ENCODE measurements around the gene BORCS6. TPM values are rescaled to one million over a fixed set of nuclear protein-coding genes. Genes with fewer than 3 reads are reported as not detected.

BORCS6 gene
- total and polyA plus RNA-seq, 2 of the 13 experiments (the other 11 are each of a cell fraction or from before 2014, with no cell fraction given), result 2.0 to 5.1 TPM

GRCh38 chr17:8189711-8190477, at the start of gene BORCS6 (continued):
- 0 out of 2 replicates have a peak, but pooled peaks have one; percentile 44 for TF ChIP-seq CBFB (CRISPR knock-in tag; IDR thresholded peaks at IDR 0.05)
- TF ChIP-seq KDM6A (CRISPR knock-in tag; IDR thresholded peaks at IDR 0.05; ENCODE audit: low read depth), result no peak
- TF ChIP-seq ZNF530 (CRISPR knock-in tag; IDR thresholded peaks at IDR 0.05; ENCODE audit: low read depth), result no peak
- TF ChIP-seq YEATS4 (CRISPR knock-in tag; IDR thresholded peaks at IDR 0.05; ENCODE audit: borderline replicate concordance), result 0 out of 2 replicates have a peak, but pooled peaks have one; percentile 32
- TF ChIP-seq SRSF1 (optimal IDR thresholded peaks at IDR 0.05; ENCODE audit: low read depth, low read length), result peak; percentile 84
- TF ChIP-seq NFRKB (IDR thresholded peaks at IDR 0.05), result no peak
- TF ChIP-seq ZNF224 (CRISPR knock-in tag; IDR thresholded peaks at IDR 0.05), result no peak
- 0 out of 2 replicates have a peak, but pooled peaks have one; percentile 6 for TF ChIP-seq FOXA3 (CRISPR knock-in tag; IDR thresholded peaks at IDR 0.05)
- TF ChIP-seq EEA1 (CRISPR knock-in tag; IDR thresholded peaks at IDR 0.05; ENCODE audit: borderline replicate concordance), result peak; percentile 46; the same call in 1 of the 2 replicates
- peak; percentile 68 for TF ChIP-seq ZFX (CRISPR knock-in tag; IDR thresholded peaks at IDR 0.05; ENCODE audit: low read depth)
- peak; percentile 69 for TF ChIP-seq POLR2G (IDR thresholded peaks at IDR 0.05; ENCODE audit: low read depth, low read length)
- TF ChIP-seq TRAFD1 (CRISPR knock-in tag; IDR thresholded peaks at IDR 0.05; ENCODE audit: borderline replicate concordance), result no peak
- no peak for TF ChIP-seq FLYWCH1 (CRISPR knock-in tag; IDR thresholded peaks at IDR 0.05)
- 0 out of 2 replicates have a peak, but pooled peaks have one; percentile 42 for TF ChIP-seq BORCS8-MEF2B (CRISPR knock-in tag; IDR thresholded peaks at IDR 0.05)
- peak; percentile 85 for TF ChIP-seq ARNTL (CRISPR knock-in tag; IDR thresholded peaks at IDR 0.05)
- no peak for TF ChIP-seq GLMP (CRISPR knock-in tag; IDR thresholded peaks at IDR 0.05; ENCODE audit: borderline replicate concordance)
- TF ChIP-seq NFYC (CRISPR knock-in tag; IDR thresholded peaks at IDR 0.05), result peak; percentile 93
- no peak for TF ChIP-seq DNMT3B (CRISPR knock-in tag; conservative IDR thresholded peaks at IDR 0.05)
- TF ChIP-seq POLR2AphosphoS5 (IDR thresholded peaks at IDR 0.05; ENCODE audit: low read depth, low read length), result peak; percentile 45; the same call in 1 of the 2 replicates
- TF ChIP-seq ZBTB39 (CRISPR knock-in tag; IDR thresholded peaks at IDR 0.05), result no peak
- TF ChIP-seq, protein P1, sequence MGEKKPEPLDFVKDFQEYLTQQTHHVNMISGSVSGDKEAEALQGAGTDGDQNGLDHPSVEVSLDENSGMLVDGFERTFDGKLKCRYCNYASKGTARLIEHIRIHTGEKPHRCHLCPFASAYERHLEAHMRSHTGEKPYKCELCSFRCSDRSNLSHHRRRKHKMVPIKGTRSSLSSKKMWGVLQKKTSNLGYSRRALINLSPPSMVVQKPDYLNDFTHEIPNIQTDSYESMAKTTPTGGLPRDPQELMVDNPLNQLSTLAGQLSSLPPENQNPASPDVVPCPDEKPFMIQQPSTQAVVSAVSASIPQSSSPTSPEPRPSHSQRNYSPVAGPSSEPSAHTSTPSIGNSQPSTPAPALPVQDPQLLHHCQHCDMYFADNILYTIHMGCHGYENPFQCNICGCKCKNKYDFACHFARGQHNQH (CRISPR knock-in tag; IDR thresholded peaks at IDR 0.05), result peak; percentile 51
- no peak for TF ChIP-seq ZNF772 (CRISPR knock-in tag; IDR thresholded peaks at IDR 0.05)
- TF ChIP-seq CC2D1A (CRISPR knock-in tag; IDR thresholded peaks at IDR 0.05), result no peak
- peak; percentile 75 for TF ChIP-seq MXD1 (CRISPR knock-in tag; IDR thresholded peaks at IDR 0.05)
- no peak for TF ChIP-seq RXRB (CRISPR knock-in tag; IDR thresholded peaks at IDR 0.05; ENCODE audit: borderline replicate concordance)

Data from HepG2 (cell line).